NCI-H2081 (cell line): Measurements from ENCODE around the gene CDH4.
"Not testable (repeated sequence)": the region's sequence is repeated elsewhere in the genome, so short reads cannot be mapped to it uniquely, and the experiment has no call there.

Source experiments
- DNase-seq, 2 experiments: peaks; one replicate each; lab custom pipeline; 2025; lab: John Stamatoyannopoulos, UW

CDH4 gene

DNA sequence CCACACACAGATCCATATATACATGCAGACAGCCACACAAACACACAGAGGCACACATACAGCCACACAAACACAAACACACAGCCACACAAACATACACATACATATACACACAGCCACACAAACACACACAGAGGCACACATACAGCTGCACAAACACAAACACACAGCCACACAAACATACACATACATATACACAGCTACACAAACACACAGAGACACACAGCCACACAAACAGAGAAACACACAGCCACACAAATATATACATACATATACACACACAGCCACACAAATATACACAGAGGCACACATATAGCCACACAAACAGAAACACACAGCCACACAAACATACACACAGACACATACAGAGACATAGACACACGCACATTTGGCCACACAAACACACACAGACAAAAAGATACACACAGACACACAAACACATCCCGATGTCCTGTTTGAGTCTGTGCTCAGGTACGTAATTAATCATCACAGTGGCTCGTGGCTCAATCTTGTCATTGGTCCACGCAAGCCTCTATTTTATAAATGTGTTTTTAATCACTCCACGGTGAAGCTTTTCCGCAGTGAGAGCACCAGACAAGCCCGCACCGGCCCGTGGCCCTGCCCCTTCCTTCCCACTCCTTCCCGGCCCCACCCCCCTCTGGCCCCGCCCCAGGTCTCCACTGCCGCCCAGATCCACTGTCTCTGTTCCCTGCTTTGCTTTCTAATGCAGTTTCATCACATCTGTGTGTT is 135.3 kb downstream of the CDH4 start:
- no peak for DNase-seq

DNA sequence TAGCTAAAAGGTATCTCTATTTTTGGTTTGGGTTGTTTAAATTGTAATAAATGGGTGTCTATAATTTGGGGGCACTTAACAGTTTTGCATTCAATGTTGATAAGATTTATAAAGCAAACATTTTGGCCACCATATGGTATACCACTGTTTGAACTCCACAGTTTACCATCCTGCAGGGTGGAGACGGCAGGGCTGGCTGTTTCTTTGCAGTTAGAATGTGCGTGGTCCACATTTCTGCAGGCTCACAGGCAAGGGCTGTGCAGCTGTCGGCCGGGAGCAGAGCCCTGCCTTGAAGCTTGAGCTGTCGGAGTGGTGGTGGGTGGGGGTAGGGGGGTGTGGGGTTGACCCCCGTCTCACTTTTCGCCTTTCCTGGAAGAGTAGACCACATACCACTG is 135.9 kb downstream of the CDH4 start:
- no peak for DNase-seq

DNA sequence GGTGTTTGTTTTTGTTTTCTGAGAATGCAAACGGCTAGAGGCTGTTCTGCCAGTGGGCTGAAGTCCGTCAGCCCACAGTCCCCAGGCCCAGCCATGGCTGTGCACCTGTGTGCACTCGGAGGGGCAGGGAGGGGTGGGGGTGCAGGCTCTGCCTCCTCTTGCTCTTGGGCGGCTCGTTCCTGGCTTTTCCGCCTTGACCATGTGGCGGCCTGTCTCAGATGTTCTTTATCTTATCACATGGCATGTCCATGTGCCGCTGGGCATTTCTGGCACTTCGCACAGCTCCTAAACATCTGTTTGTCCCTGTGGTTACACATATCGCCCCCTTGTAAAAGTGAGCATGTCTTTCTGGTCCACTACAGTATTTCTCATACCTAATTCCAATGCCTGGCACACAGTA is 137.0 kb downstream of the CDH4 start:
- DNase-seq: no peak

DNA sequence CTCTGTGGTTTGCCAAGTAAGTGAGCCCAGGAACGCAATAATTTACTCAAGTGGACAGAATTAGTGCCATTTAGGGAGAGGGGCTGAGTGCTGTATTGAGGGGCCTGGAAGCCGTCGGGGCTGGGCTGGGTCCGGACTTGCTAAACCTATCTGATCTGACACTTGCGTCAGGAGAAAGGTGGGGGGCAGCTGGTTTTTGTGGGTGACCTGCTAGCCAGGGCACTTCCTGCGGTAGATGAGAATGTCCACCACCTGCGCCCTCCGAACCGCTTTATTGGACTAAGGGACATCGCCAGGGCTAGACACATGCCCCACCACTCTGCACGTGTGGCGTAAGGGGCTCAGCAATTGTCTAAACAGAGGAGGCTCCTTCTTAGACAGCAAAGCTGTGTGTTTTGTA is 139.1 kb downstream of the CDH4 start:
- no peak for DNase-seq

DNA sequence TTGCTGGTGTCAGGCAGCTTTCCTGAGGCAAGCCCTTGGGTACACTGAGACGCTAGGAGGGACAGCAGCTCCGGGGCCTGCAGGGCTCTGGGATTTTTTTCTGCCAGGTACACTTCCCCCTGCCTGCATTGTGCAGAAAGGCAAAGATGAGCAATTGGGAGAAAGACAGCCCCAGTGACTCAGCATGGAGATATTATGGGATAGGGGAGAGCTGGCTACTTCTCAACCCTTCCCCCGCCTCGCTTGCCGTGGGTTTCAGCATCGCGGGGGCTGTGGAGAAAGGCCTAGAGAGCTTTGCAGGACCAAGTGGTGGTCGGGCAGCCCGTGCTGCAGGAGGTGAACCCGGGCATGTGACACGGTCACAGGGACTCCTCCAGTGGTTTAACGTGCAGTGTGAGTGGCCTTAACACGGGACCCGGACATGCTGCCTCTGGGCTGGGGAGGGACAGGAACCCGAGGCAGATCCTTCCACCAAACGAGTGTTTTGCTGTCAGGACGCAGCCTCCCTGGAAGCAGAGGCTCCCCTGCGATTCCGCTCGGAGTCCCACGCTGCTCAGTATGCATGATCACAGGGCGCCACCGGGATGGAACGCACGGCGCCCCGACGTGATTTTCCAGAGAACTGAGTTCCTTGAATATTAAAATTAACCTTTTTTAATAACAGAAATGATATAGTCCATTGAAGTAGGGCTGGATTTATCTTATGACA is 139.9 kb downstream of the CDH4 start:
- DNase-seq: no peak

DNA sequence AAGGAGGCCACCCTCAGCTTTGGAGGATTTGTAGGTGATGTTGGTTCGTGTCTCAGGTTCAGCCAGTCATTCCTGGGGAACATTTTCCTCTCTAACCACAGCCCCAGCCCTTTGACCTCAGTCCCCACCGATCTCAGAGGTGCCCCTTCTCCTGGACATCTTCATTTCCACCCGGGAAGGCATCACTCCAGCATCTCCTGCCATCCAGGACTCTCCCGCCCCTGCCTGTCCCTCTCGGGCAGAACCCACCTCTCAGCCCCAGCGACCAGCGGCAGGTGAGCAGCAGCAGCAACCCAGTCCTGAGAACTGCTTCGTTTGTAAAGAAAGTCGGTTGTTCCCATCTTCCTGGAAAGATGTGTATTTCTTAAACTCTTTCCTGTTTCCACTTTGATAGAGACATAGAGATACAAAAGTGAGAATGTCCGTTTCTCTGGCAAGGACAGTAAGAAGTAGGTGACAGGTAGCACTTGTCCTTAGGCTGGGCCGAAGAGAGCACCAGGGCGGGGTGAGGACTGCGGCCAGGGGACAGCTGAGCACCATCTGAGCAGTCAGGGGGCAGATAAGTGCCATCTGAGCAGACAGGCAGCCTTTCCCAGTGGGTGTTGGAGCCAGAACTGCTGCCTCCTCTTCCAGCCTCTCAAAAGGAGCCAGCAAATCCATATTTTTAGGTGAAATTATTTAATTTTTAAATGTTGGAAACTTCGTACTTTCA is 142.2 kb downstream of the CDH4 start:
- no peak for DNase-seq

DNA sequence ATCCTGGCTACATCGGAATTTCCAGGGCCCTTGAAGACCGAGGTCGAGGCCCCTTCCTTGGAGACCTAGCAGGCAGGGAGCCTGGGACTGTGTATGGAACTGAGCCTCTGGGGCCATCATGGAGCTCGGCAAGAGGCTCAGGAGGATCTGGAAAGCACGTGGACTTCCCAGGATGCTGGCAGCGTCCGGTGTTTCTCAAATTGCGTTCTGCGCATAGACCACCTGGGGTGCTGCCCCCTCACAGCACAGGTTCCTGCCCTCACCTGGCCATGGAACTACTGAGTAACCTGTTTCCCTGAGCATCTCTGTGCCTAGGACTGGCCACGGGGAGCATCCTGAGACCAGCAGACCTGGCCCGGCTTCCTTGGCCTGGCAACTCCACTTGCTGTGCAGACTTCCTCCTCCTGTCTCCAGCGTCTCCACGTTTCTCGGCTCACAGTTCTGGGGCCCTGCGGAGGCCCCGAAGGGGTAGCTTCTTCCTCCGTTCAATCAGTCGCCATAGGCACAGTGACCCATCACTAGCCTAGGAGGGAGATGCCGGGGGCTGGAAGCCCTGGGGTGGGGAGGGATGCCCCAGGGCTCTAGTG is 144.3 kb downstream of the CDH4 start:
- no peak for DNase-seq

DNA sequence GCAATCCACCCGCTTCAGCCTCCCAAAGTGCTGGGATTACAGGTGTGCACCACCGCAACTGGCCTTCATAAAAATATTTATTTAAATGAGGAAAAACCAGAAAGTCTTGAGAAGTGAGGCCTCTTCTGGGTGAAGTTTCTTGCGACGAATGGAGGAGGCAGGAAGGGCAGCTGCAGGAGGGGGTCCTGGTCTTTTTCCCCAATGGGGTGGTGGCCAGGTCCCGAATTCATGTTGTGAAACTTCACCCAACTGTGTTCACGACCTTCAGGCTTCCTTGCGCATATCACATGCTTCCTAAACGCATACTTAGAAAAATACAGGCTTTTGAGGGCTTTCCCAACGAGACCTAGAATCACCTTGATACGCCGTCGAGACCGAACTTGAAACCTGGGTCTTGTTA is 145.1 kb downstream of the CDH4 start:
- DNase-seq: no peak

DNA sequence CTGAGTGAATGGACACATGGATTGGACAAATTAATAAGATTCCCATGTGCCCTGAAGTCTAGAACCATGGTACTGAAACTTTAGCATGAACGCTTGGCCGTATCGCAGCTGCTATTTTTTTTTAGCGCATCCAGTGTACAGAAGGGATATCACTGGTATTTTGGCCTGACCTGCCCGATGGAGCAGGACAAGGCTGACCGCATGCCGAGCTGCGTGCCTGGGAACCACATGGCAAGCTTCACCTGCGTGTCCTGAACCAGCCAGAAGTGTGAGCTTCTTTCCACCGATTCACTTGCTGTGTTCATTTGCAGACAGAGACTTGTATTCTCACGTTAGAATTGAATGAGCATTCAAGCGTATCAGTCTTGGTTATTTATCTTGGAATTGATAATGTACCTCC is 145.7 kb downstream of the CDH4 start:
- no peak for DNase-seq

DNA sequence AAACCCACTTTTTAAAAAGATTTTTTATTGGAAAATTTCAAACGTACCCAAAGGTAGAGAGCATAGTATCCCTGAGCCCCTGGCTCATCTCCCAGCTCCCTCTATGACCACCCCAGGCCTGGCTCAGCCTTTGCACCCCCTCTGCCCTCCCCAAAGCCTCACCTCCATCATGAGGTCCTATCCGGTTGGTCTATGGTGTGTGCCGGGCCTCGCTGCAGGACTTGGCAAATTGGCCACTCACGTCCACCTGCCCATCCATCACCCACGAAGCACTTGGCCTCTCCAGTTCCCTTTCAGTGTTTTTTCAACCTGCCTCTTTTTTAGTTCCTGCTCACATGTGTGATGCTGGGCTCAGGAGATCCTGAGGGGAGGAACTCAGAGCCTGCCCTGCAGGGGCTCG is 147.4 kb downstream of the CDH4 start:
- no peak for DNase-seq

DNA sequence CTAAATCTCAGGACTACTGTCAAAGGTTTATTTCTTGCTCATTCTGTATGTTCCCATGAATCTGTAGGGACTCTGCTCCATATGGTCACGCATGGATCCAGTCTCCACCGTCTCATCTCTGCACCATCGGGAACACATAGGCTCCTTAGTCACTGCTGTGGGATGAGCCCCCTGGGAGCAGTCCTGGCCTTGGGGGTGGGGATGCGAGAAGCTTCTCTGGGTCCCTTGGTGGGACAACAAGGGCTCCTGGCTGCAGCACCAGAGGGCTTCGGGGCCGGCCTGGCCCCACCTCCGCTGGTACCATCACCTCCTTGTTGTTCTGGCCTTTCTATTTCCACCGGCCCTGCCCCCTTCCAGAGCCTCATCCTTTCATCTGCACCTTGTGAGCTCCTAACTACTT is 148.4 kb downstream of the CDH4 start:
- DNase-seq: no peak

DNA sequence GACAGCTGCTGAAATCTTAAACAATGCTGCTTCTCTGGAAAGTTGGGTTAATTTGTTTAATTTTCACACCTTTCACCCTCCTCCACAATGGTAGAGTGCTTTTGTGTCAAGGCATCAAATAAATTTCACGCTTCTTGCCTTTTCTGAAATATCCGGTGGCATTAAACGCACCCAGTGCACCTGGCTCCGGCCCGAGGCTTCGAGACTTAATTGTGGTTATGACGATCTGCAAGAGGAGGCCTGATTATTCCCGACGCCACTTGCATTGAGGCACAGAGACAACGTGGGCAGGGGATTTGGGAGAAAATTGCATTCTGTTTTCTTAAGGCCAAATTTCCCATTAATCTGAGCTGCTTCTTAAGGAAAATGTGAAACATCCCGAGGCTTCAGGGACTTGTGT is 152.2 kb downstream of the CDH4 start:
- DNase-seq: no peak

DNA sequence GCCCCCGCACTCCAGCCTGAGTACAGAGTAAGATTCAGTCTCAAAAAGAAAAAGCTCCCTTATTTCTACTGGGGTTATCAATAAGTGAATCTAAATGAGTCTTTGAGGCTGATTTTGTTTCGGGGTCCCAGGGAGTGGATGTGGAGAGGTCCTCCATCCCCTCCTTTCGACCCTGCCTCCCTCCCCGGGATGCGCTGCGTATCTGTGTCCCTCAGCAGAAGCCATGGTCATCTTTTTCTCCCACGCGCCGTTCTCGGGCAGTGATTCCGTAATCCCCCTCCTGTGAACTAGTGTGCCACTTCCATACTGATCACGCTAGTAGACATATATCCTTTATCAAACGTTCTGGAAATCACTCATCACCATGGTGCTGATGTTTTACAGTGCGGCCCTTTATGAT is 152.9 kb downstream of the CDH4 start:
- DNase-seq: no peak

DNA sequence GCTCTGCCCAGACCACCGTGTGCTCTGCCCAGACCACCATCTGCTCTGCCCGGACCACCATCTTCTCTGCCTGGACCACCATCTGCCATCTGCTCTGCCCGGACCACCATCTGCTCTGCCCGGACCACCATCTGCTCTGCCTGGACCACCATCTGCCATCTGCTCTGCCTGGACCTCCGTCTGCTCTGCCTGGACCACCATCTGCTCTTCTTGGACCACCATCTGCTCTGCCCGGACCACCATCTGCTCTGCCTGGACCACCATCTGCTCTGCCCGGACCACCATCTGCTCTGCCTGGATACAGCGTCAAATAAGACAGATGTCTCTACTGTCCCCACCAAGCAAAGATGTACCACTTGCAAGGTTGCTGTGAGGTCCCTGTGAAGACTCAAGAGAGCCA is 154.7 kb downstream of the CDH4 start:
- not testable (repeated sequence) for DNase-seq

DNA sequence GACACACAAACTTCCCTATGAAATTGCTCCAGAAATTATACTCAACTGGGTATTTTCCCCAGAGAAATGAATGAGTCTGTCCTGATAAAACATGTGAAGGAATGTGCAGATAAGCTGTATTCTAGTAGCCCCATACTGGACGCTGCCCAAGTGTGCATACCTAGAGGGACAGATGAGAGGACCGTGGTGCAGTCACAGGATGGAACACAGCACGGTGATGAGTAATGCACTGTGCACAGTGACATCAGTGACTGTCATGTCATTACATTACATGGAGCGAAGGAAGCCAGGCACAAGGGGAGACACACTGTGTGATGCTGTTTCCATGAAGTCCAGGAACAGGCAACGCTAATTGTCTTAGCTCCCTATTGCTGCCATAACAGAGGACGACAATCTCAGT is 155.5 kb downstream of the CDH4 start:
- DNase-seq: no peak

DNA sequence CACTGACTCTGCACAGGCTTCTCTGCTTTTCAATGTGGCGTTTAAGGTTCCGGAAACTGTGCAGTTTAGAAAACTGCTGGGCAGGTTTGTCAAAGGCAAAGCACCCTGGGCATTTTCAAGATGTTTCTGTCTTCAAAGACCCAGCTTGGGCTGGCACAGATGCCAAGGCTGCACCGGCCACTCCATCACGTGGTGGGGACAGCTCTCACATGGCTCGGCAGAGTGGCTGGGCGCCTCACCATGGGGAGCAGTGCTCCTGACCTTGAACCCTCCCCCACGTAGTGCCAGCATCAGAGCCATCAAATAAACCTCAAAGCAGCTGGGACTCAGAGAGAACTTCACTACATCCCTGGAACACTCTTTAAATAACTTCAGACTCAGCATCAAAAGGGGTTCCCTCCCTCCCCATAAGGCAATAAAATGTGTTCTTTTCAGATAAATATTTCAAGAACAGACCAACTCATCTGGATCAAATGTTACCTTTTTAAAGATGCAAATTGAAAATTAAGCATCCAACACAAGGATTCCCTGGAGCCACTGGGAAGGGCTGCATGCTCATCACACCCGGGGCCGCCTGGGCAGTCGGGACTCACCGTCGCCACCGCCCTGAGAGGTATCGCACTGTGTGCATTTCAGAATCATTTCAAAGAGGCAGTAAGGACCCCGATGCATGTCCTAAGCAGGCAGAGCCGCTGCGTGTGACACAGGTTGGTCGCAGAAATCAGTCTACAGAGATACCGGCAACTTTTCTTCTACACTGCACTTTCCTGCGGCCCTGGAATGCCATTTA is 157.1 kb downstream of the CDH4 start:
- DNase-seq: no peak

DNA sequence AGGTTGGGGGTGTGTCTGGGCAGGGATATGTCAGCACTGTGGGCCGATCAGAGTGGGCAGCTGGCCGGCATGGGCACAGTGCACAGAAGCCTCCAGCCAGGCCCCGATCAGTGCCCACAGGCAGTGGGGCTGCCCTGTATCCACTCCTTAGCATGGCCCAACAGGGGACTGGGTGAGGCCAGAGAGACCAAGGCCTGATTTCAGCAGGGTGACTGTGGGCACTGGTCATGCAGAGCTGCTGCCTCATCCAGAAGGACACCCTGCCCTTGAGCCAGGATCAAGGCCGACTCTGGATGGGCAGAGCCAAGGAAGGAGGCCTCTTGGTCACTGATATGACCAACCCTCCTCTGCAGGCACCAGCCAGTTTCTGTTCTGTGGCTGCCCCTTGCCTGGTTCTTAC is 159.7 kb downstream of the CDH4 start:
- DNase-seq: no peak

DNA sequence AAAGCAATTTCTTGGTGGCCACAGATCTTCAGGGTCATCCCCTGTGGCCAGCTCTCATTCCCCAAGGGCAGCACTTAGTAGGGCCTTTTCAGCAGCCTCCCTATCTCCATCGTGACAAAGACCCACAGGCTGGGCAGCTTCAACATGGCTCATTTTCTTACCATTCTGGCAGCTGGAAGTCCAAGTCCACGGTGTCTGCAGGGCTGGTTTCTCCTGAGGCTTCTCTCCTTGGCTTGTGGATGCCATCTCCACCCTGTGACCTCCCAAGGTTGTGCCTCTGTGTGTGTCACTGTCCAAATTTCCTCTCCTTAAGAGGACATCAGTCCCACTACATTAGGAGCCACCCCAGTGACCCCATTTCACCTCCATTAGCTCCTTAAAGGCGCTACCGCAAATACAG is 161.7 kb downstream of the CDH4 start:
- no peak for DNase-seq

DNA sequence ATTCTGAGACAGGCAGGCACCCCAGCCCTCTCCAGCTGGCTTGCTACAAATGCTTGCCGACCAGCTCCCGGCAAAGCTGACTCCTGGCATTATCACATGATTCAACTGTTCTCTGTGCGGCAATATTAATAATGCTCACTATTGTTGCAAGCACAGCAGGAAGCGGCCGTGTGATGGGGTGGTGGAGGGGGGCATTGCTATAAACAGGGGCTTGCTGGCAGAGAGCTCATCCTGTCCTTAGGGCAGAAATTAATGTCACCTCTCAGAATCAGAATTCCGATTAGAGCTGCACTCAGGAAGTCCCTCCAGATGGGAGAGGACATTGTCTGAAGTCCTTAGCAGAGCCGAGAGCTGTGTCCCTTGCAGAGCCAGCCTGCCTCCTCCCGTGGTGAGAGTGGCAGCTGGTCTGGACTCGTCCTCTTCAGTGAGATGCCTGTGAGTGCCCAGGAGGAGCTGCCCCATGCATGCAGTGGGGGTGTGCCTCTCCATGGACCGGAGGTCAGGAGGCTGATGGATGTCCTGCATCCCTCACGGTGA is 162.5 kb downstream of the CDH4 start:
- DNase-seq: no peak

DNA sequence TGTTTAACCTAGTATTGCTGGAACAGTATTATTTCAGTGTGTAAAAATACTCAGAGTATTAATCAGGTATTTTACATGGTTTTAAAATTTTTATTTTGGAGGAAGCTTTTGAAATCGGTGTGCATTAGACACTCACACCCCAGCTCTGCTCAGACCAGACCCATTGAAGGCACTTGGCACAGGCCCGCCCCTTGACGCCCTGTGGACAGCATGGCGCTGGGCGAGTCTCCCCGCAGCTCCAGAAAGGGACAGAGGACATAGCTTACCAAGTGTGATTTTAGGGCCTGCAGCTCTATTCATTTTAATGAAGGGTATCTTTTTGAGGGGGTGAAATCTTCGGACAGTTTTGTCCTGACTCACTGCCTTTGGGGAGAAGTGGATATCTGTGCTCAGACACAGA is 164.5 kb downstream of the CDH4 start:
- DNase-seq: no peak

DNA sequence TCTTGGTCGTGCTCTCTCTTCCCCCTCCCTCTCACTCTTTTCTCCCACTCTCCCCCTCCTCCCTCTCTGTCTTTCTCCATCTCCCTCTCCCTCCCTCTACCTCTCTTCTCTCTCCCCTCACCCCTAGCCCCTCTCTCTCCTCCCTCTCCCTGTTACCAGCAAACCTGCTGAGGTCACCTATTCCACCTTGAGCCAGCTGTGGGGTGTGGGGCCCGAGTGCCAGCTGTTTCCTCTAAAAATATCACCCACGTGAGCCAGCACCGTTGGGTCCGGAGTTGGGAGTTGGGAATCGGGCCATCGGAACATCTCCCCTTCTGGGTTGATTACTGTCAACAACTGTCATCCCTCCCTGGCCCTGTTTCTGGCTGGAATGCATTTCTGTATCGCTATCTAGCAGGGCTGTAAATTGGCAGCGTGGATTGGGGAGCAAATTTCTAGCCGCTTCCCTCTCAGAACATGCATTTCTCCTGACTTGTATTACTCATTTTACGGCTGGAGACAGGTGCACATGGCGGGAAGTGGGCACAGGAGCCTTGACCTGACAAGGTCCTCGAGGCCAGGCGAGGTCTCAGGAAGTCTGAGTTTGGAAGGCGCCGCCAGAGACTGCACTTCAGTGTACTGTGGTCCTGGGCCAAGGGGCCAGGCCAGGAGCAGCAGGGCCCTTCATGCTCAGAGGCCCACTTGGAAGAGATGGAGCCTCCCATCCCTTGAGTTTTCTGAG is 165.3 kb downstream of the CDH4 start:
- no peak for DNase-seq
